OCI-LY3 (cell line): Measurements from ENCODE around the gene COL16A1.

Experiments used
- EZH2phosphoT487 ChIP-seq: fragments of 200-600 bp; shearing (Covaris generic); IDR thresholded peaks from 2 replicates; pipeline ENCODE4 v1.6.1; 2018; ENCODE audit warnings: antibody characterized with exemption, mixed run types, low read depth
- TF ChIP-seq, protein P1 (sequence below): fragments of 200-600, 300-600 bp; sonication (generic); IDR thresholded peaks from 2 replicates; pipeline ENCODE4 v1.5.1; 2014; ENCODE audit warnings: antibody characterized with exemption, low read length, low read depth

GRCh38 chr1:31664528-31664927, 39.3 kb downstream of the COL16A1 start:
- TF ChIP-seq, protein P1, sequence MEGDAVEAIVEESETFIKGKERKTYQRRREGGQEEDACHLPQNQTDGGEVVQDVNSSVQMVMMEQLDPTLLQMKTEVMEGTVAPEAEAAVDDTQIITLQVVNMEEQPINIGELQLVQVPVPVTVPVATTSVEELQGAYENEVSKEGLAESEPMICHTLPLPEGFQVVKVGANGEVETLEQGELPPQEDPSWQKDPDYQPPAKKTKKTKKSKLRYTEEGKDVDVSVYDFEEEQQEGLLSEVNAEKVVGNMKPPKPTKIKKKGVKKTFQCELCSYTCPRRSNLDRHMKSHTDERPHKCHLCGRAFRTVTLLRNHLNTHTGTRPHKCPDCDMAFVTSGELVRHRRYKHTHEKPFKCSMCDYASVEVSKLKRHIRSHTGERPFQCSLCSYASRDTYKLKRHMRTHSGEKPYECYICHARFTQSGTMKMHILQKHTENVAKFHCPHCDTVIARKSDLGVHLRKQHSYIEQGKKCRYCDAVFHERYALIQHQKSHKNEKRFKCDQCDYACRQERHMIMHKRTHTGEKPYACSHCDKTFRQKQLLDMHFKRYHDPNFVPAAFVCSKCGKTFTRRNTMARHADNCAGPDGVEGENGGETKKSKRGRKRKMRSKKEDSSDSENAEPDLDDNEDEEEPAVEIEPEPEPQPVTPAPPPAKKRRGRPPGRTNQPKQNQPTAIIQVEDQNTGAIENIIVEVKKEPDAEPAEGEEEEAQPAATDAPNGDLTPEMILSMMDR: no peak
- no peak for TF ChIP-seq EZH2phosphoT487
